OCI-LY3 (cell line): ENCODE data around the gene MAGI1.

Experiments used
- H2AFZ ChIP-seq: fragments of 200-600, 300-600 bp; shearing (Covaris generic); 2 replicates; pipeline ENCODE4 v1.6.0; 2014; ENCODE audit warnings: antibody characterized with exemption, low read depth, low read length
- H3K27ac ChIP-seq: fragments of 200-600, 300-600 bp; sonication (generic); 2 replicates; pipeline ENCODE4 v1.5.1; 2014; ENCODE audit warnings: mild to moderate bottlenecking, low read length, moderate library complexity, mixed read lengths
- H3K27me3 ChIP-seq: fragments of 200-600, 300-600 bp; sonication (generic); 2 replicates; pipeline ENCODE4 v1.6.1; 2014; ENCODE audit warnings: low read depth, low read length, mixed read lengths
- H3K36me3 ChIP-seq: fragments of 200-600, 300-600 bp; sonication (generic); replicated peaks from 2 replicates; pipeline ENCODE3; 2014; ENCODE audit warnings: low read depth, low read length, mixed read lengths
- H3K4me1 ChIP-seq: fragments of 300-600, 200-600 bp; sonication (generic); 2 replicates; pipeline ENCODE4 v1.6.1; 2014; ENCODE audit warnings: low read length, mixed read lengths
- H3K4me2 ChIP-seq: fragments of 200-600, 300-600 bp; sonication (generic); 2 replicates; pipeline ENCODE4 v1.6.1; 2014; ENCODE audit warnings: low read length, mixed read lengths
- H3K4me3 ChIP-seq: fragments of 300-600, 200-600 bp; sonication (generic); 2 replicates; pipeline ENCODE4 v1.5.1; 2014; ENCODE audit warnings: antibody characterized with exemption, mild to moderate bottlenecking, low read length, moderate library complexity
- H3K79me2 ChIP-seq: fragments of 300-600, 200-600 bp; shearing (Covaris generic); 2 replicates; pipeline ENCODE4 v1.6.1; 2014; ENCODE audit warnings: mild to moderate bottlenecking, low read length, mixed read lengths
- H3K9ac ChIP-seq: fragments of 300-600, 200-600 bp; shearing (Covaris generic); 2 replicates; pipeline ENCODE4 v1.6.0; 2014; ENCODE audit warnings: mild to moderate bottlenecking, low read length, moderate library complexity
- H3K9me3 ChIP-seq: fragments of 200-600, 300-600 bp; shearing (Covaris generic); 2 replicates; pipeline ENCODE4 v1.6.1; 2014; ENCODE audit warnings: low read length, mixed read lengths; ENCODE audit not compliant: insufficient read depth
- H4K20me1 ChIP-seq: fragments of 200-600, 300-600 bp; sonication (generic); 2 replicates; pipeline ENCODE4 v1.6.1; 2016; ENCODE audit warnings: low read length, mixed read lengths; ENCODE audit not compliant: insufficient read depth
- EZH2phosphoT487 ChIP-seq: fragments of 200-600 bp; shearing (Covaris generic); IDR thresholded peaks from 2 replicates; pipeline ENCODE4 v1.6.1; 2018; ENCODE audit warnings: antibody characterized with exemption, mixed run types, low read depth
- TF ChIP-seq, protein P1 (sequence below): fragments of 200-600, 300-600 bp; sonication (generic); IDR thresholded peaks from 2 replicates; pipeline ENCODE4 v1.5.1; 2014; ENCODE audit warnings: antibody characterized with exemption, low read length, low read depth

MAGI1 gene

GRCh38 chr3:65413891-65414290 lies 624.8 kb downstream of the MAGI1 start:
- Histone ChIP-seq H3K4me2 (no peak overlapping the region), H4K20me1 (no peaks in the 10 kb centered on the region)

DNA sequence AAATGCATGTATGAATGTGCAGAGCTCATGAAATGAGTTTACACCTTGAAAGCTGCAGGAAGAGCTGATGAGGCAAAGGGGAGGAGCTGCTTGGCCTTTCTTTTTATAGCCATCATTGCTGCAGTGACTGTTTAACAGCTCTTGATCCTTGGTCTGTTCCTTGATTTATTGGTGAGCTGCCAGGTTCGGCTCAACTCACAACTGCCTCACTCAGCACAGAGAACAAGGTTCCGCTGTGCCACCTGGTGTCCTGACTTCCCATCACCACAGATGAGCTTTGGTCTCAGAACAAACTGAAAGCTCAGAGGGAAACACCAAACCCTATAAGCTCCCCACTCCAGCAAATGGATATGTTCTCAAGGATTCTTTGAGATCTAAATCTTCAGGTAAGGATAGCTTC lies 626.1 kb downstream of the MAGI1 start:
- Histone ChIP-seq H3K9ac (no peak overlapping the region), H3K36me3 (no peaks in the 10 kb centered on the region), H3K4me1 (peaks cover 7% of the 10 kb centered on the region; the same call in 1 of the 2 replicates), H2AFZ (no peak overlapping the region), H3K27ac (no peak overlapping the region), H3K4me3 (no peak overlapping the region), H3K4me2 (no peak overlapping the region), H3K79me2 (no peaks in the 10 kb centered on the region), H4K20me1 (no peaks in the 10 kb centered on the region), H3K9me3 (no peaks in the 10 kb centered on the region), H3K27me3 (peaks cover 17% of the 10 kb centered on the region; the same call in 1 of the 2 replicates)
- TF ChIP-seq, protein P1, sequence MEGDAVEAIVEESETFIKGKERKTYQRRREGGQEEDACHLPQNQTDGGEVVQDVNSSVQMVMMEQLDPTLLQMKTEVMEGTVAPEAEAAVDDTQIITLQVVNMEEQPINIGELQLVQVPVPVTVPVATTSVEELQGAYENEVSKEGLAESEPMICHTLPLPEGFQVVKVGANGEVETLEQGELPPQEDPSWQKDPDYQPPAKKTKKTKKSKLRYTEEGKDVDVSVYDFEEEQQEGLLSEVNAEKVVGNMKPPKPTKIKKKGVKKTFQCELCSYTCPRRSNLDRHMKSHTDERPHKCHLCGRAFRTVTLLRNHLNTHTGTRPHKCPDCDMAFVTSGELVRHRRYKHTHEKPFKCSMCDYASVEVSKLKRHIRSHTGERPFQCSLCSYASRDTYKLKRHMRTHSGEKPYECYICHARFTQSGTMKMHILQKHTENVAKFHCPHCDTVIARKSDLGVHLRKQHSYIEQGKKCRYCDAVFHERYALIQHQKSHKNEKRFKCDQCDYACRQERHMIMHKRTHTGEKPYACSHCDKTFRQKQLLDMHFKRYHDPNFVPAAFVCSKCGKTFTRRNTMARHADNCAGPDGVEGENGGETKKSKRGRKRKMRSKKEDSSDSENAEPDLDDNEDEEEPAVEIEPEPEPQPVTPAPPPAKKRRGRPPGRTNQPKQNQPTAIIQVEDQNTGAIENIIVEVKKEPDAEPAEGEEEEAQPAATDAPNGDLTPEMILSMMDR: peak; percentile 41
- TF ChIP-seq EZH2phosphoT487: no peak

More at GRCh38 chr3:65413891-65414290, 624.8 kb downstream of the MAGI1 start:
- TF ChIP-seq, protein P1: no peak
- no peak for TF ChIP-seq EZH2phosphoT487
- H3K4me1 ChIP-seq: peaks cover 7% of the 10 kb centered on the region; the same call in 1 of the 2 replicates
- no peaks in the 10 kb centered on the region for H3K9me3 ChIP-seq
- no peak overlapping the region for H3K27ac ChIP-seq
- no peak overlapping the region for H3K9ac ChIP-seq
- no peak overlapping the region for H3K4me3 ChIP-seq
- H3K27me3 ChIP-seq: peaks cover 14% of the 10 kb centered on the region; the same call in 1 of the 2 replicates
- H3K79me2 ChIP-seq: no peaks in the 10 kb centered on the region
- no peaks in the 10 kb centered on the region for H3K36me3 ChIP-seq
- no peak overlapping the region for H2AFZ ChIP-seq

GRCh38 chr3:65411367-65411766 lies 627.4 kb downstream of the MAGI1 start:
- Histone ChIP-seq H3K4me1 (no peaks in the 10 kb centered on the region), H3K4me2 (no peak overlapping the region), H2AFZ (no peak overlapping the region), H3K79me2 (no peaks in the 10 kb centered on the region), H3K27ac (no peak overlapping the region), H3K4me3 (no peak overlapping the region), H3K9me3 (no peaks in the 10 kb centered on the region), H3K36me3 (no peaks in the 10 kb centered on the region), H3K27me3 (peaks cover 17% of the 10 kb centered on the region; the same call in 1 of the 2 replicates), H3K9ac (no peak overlapping the region), H4K20me1 (no peaks in the 10 kb centered on the region)
- no peak for TF ChIP-seq EZH2phosphoT487
- TF ChIP-seq, protein P1: no peak

GRCh38 chr3:65409176-65409569 lies 629.5 kb downstream of the MAGI1 start:
- Histone ChIP-seq H4K20me1 (no peaks in the 10 kb centered on the region), H3K36me3 (no peaks in the 10 kb centered on the region), H3K27me3 (peaks cover 17% of the 10 kb centered on the region; the same call in 1 of the 2 replicates), H3K9ac (no peak overlapping the region), H3K4me2 (no peak overlapping the region), H3K27ac (no peak overlapping the region), H3K9me3 (no peaks in the 10 kb centered on the region), H3K4me3 (no peak overlapping the region), H3K4me1 (no peaks in the 10 kb centered on the region), H3K79me2 (no peaks in the 10 kb centered on the region), H2AFZ (no peak overlapping the region)
- no peak for TF ChIP-seq EZH2phosphoT487
- TF ChIP-seq, protein P1: no peak
